Ishikawa (cell line): ENCODE data around the gene GUCA1C.

Source experiments
- CREB1 ChIP-seq: IDR thresholded peaks from 2 replicates; pipeline ENCODE4 v1.6.1; 2012; ENCODE audit warnings: low read depth
- EGR1 ChIP-seq: IDR thresholded peaks from 2 replicates; pipeline ENCODE4 v1.6.1; 2012
- EP300 ChIP-seq: IDR thresholded peaks from 2 replicates; pipeline ENCODE4 v1.6.1; 2012; ENCODE audit warnings: borderline replicate concordance
- FOXM1 ChIP-seq: IDR thresholded peaks from 2 replicates; pipeline ENCODE4 v1.6.1; 2012; ENCODE audit warnings: low read depth, borderline replicate concordance
- MAX ChIP-seq: IDR thresholded peaks from 2 replicates; pipeline ENCODE4 v1.6.1; 2012
- NFIC ChIP-seq: IDR thresholded peaks from 2 replicates; pipeline ENCODE4 v1.6.1; 2012
- REST ChIP-seq: IDR thresholded peaks from 2 replicates; pipeline ENCODE4 v1.6.1; 2012; ENCODE audit warnings: low read depth, mild to moderate bottlenecking
- TAF1 ChIP-seq: IDR thresholded peaks from 2 replicates; pipeline ENCODE4 v1.6.1; 2012; ENCODE audit warnings: low read depth, mild to moderate bottlenecking
- TCF12 ChIP-seq: IDR thresholded peaks from 2 replicates; pipeline ENCODE4 v1.6.1; 2012; ENCODE audit warnings: low read depth
- YY1 ChIP-seq: IDR thresholded peaks from 2 replicates; pipeline ENCODE4 v1.6.1; 2012; ENCODE audit warnings: low read depth

- TF ChIP-seq CREB1 (no peak), TAF1 (no peak), REST (no peak), EGR1 (no peak), TCF12 (no peak), MAX (no peak), EP300 (no peak), NFIC (no peak), FOXM1 (no peak), YY1 (no peak)
Measured at GRCh38 chr3:108862865-108863798, 90.5 kb downstream of the GUCA1C start.
